Cerebellar cortex (tissue), 1 donor: Measurements from ENCODE around the gene C2orf69.
A peak's percentile ranks its signal among the peaks of the same experiment; 100 is the strongest.
"Not testable (repeated sequence)": the region's sequence is repeated elsewhere in the genome, so short reads cannot be mapped to it uniquely, and the experiment has no call there.

ENCODE experiments used
- DNase-seq: peaks from one replicate; pipeline ENCODE4 v3.0.0-alpha.2; 2015; ENCODE audit warnings: low spot score

Gene C2orf69, protein sequence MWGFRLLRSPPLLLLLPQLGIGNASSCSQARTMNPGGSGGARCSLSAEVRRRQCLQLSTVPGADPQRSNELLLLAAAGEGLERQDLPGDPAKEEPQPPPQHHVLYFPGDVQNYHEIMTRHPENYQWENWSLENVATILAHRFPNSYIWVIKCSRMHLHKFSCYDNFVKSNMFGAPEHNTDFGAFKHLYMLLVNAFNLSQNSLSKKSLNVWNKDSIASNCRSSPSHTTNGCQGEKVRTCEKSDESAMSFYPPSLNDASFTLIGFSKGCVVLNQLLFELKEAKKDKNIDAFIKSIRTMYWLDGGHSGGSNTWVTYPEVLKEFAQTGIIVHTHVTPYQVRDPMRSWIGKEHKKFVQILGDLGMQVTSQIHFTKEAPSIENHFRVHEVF

GRCh38 chr2:199911052-199911876, at the start of gene C2orf69:
Gene C2orf69 (plus strand): TSS chr2:199911293. CDS start chr2:199911439, 146 bp downstream.
- DNase-seq: peak; percentile 98

- no peak for DNase-seq
Observed at GRCh38 chr2:199862788-199863187, 48.3 kb upstream of the C2orf69 start.

DNA sequence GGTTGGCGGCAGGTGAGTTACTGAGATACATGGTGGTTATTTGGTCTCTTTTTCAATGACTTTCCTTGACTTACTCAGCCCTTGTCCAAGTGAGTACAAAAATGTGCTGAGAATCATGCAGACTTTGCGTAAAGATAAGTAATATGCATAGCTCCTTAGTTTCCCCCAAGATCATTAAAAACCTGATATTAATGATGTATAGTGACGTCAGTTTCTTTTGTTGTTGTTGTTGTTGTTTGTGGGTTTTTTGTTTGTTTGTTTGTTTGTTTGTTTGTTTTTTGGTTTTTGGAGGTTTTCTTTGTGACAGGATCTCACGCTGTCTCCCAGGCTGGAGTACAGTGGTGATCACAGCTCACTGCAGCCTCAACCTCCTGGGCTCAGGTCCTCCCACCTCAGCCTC, 45.2 kb upstream of the C2orf69 start:
- no peak for DNase-seq

GRCh38 chr2:199868431-199869226, 42.5 kb upstream of the C2orf69 start:
- DNase-seq: no peak

GRCh38 chr2:199869227-199869541, 41.9 kb upstream of the C2orf69 start:
- DNase-seq: no peak

GRCh38 chr2:199869653-199870052, 41.4 kb upstream of the C2orf69 start:
- DNase-seq: no peak

DNA sequence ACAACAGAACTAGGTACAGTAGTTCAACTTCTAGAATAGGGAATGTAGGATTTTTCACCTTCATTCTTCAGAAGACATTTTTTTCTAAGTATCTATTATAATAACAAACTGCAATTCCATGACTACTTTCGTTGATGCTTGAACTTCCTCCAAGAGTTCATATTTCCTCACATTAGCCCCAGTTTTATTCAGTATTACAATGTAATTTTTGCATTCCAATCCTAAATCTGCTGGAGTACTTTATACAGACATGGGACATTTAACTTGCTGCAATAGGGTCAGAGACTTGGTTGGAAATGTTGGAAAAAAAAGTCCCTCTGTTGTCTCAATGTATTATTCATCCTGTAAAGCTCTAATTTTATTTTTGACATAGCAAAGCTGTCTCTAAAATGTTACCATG, 40.5 kb upstream of the C2orf69 start:
- DNase-seq: no peak

DNA sequence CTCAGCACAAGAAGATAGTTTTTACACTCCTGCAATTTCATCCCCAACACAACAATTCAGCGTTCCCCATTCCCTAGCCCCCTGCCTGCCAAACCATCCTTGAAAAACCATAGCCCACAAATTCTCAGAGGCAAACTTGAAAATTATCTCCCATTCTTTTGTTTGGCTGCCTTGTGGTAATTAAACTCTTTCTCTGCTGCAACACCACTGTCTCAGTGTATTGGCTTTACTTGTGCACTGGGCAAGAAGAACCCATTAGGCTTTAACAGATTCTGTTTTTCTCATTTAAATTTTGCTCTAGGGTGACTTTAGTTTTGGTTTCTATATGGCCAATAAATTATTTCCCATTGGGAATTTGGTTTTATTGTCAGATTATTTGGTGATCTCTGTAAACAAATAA, 36.9 kb upstream of the C2orf69 start:
- no peak for DNase-seq

DNA sequence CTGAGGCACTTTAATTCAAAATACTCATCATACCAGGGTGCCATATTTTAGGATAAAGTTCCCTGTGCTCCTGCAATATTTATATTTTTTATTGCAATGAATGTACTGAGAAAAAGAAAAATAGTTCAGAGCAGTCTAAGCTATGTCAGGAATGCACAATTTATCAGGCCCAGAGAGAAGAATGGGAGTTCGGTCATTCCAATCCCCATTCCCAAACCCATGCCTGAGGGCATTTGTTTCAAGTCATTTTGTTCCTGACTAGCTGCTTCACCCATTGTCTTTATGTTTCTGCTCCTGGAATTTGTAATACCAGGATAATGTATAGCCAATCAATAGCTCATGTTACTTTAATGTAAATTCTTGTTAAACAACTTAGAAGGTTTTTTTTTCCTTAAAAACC, 35.7 kb upstream of the C2orf69 start:
- no peak for DNase-seq

GRCh38 chr2:199882667-199883066, 28.4 kb upstream of the C2orf69 start:
- DNase-seq: no peak

DNA sequence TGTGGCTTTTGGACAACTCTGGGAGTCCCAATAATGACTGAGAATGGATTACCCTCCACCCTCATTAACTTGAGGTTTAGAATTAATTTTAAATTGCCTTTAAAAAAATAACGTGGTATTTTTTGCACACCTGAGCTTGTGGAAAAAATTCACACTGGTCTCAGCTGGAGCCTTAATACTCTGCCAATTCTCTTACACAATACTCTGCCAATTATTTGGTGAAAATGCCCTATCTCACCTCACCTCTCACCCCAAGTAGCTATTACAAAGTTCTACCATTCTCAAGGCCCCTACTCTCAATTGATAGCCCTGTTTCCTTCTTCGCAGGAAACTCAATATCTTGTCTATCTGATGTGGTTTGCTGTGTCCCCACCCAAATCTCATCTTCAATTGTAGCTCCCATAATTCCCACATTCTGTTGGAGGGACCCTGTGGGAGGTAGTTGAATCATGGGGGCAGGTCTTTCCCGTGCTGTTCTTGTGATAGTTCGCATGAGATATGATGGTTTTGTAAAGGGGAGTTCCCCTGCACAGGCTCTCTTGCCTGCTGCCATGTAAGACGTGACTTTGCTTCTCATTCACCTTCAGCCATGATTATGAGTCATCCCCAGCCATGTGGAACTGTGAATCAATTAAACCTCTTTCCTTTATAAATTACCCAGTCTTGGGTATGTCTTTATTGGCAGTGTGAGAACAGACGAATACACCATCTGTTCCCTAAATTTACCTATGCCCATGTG, 27.4 kb upstream of the C2orf69 start:
- DNase-seq: no peak

GRCh38 chr2:199895406-199895805, 15.7 kb upstream of the C2orf69 start:
- no peak for DNase-seq

DNA sequence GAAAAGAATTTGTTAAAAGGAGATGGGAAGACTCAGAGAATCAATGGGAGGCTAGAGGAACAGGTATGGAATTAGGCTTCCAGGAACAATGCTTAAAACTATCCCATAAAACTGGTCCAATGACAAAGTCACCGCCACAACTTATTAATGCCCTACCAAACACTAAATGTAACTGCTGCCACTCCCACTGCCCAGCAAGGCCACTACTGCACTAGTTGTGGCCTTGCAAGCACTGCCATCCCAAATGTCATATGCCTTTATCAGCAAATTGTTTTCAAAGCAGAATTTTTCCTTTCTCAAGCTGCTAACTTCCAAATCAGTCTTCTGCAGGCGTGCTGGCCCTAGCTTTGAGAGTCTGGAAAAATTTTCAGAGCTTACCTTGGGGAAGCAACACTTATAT, 14.5 kb upstream of the C2orf69 start:
- no peak for DNase-seq

DNA sequence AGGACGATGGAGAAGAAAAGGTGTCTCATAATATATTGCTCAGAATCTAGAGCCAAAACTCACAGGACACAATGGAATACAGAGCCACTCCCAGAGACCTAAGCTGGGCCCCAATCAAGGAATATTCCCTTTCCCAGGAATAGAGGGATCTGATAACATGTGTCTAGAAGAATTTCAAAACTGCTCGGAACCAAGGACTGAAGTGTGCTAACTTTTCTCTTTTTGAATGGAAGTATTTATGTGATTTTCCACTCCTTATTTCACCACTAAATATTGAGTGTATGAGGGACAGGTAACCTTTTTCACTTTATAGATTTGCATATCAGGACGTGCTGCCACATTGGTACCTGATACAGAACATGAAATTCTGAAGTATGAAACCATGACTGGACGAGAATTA, 9.2 kb upstream of the C2orf69 start:
- DNase-seq: no peak

DNA sequence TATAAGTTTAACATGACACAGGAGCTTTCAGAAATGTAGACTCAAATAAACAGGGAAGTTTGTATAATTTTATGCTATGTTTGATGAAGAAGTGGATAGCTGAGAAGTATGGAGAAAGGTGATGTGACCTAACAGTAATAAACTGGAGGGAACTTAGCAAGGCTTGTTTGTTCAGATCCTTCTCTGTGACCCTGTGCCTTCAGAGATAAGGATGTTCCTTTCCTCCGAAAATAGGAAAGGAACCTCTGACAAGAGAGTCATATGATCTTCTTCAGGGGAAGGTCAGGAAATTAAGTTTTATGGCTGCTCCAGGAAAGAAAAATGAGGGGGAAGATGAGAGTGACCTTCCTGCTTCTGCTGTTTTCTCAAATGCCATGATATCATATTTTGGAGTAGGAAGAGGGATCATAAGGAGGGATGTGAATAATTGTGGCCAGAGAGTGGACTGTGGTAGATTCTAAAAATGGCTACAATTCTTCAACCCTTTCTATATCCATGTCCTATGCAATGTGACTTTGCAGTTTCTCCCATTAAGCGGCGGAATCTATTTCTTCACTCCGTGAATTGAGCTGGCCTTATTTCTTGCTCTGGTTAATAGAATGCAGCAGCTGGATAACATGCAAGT, 8.5 kb upstream of the C2orf69 start:
- no peak for DNase-seq

DNA sequence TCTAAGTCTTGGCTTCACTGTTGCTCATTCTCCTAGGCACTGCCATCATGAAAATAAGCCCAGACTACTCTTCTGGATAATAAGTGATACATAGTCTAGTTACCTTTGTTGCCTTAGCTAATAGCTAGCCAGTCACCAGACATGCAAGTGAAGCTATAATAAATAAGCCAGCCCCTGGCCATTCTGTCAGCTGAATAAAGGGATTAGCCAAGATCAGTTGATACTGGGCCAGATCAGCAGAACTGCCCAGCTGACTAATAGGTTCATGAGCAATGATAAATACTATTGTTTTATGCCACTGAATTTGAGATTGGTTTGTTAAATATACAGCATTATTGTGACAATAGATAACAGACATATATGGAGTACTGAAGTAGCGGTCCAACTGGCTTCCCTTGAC, 8.0 kb upstream of the C2orf69 start:
- DNase-seq: no peak

- DNase-seq: no peak
Observed at GRCh38 chr2:199907008-199907714, 3.9 kb upstream of the C2orf69 start.

- no peak for DNase-seq
Observed at GRCh38 chr2:199910338-199911051, 598 bp upstream of the C2orf69 start.

DNA sequence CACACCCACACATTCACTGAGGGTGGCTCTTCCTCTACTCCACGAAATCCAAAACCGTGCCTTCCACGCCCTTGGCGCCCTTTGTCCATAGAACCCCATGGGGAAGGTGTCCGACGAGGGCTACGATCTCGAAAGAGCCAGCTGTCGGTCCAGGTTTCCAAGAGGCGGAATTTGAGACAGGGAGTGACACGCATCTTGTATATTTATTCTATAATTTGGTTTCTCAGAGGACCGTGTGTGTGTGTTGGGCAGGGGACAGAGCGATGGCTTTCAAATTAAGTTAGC, 726 bp downstream of the C2orf69 start:
- DNase-seq: no peak

DNA sequence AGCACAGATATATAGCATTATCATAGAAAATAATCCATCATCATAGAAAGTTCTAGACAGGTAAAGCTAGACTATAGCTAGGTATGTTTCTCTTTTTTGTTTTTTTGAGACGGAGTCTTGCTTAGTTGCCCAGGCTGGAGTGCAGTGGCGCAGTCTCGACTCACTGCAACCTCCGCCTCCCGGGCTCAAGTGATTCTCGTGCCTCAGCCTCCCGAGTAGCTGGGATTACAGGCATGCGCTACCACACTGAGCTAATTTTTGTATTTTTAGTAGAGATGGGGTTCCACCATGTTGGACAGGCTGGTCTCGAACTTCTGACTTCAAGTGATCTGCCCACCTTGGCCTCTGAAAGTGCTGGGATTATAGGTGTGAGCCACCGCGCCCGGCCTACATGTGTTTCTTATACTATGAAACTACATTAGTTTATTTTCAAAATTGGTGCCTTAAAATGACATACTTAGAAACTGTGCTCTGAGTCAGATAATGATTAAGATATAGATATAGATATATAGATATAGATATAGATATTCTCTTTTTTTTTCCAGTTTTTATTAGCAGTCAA, 1.5 kb downstream of the C2orf69 start:
- not testable (repeated sequence) for DNase-seq
